NT2/D1 (cell line): Measurements from ENCODE around the gene REV3L.
"Not testable (repeated sequence)": the region's sequence is repeated elsewhere in the genome, so short reads cannot be mapped to it uniquely, and the experiment has no call there.

Experiments
- SUZ12 ChIP-seq: IDR thresholded peaks from 2 replicates; pipeline ENCODE4 v1.6.1; 2011; ENCODE audit not compliant: insufficient read length, insufficient read depth; ENCODE audit errors: extremely low read depth
- YY1 ChIP-seq: IDR thresholded peaks from 2 replicates; pipeline ENCODE4 v1.6.1; 2011; ENCODE audit not compliant: insufficient read length, insufficient read depth
- ZNF274 ChIP-seq: IDR thresholded peaks from 2 replicates; pipeline ENCODE4 v1.6.1; 2011; ENCODE audit warnings: mild to moderate bottlenecking, low read depth, low read length

- TF ChIP-seq ZNF274, YY1, SUZ12: not testable (repeated sequence)
These were observed 7.0 kb downstream of the REV3L start for GRCh38 chr6:111476061-111476460.
